Endodermal cell (in vitro differentiated cells): Measurements from ENCODE around the gene ZNF341. TPM values are rescaled to one million over a fixed set of nuclear protein-coding genes. Genes with fewer than 3 reads are reported as not detected.

Experiments used
- DNase-seq: peaks from one replicate; pipeline ENCODE4 v3.0.0-alpha.2; 2017
- H3K27ac ChIP-seq: 2 replicates; pipeline ENCODE4 v1.5.1; 2013; ENCODE audit warnings: mild to moderate bottlenecking, low read depth, low read length, moderate library complexity
- H3K27me3 ChIP-seq: 2 replicates; pipeline ENCODE4 v1.6.1; 2013; ENCODE audit warnings: mild to moderate bottlenecking, low read length, moderate library complexity; ENCODE audit not compliant: insufficient read depth, control insufficient read depth, poor library complexity, severe bottlenecking
- H3K36me3 ChIP-seq: 2 replicates; pipeline ENCODE4 v1.7.0; 2013; ENCODE audit warnings: mild to moderate bottlenecking, low read length, moderate library complexity; ENCODE audit not compliant: control insufficient read depth, insufficient read depth
- H3K4me1 ChIP-seq: one replicate; pipeline ENCODE4 v1.7.0; 2013; ENCODE audit warnings: low read length; ENCODE audit not compliant: control insufficient read depth, insufficient read depth
- H3K4me3 ChIP-seq: 2 replicates; pipeline ENCODE4 v1.5.1; 2013; ENCODE audit warnings: mild to moderate bottlenecking, low read length, moderate library complexity
- H3K9ac ChIP-seq: 2 replicates; pipeline ENCODE4 v1.6.1; 2013; ENCODE audit warnings: mild to moderate bottlenecking, low read length, moderate library complexity; ENCODE audit not compliant: poor library complexity, severe bottlenecking; ENCODE audit errors: extremely low read depth
- H3K9me3 ChIP-seq: 2 replicates; pipeline ENCODE4 v1.6.1; 2013; ENCODE audit warnings: mild to moderate bottlenecking, low read length, moderate library complexity; ENCODE audit not compliant: control insufficient read depth
- H3K27ac Mint-ChIP-seq: 2 replicates; pipeline ENCODE4 v1.8.0; 2020; ENCODE audit warnings: mixed read lengths
- H3K27me3 Mint-ChIP-seq: 2 replicates; pipeline ENCODE4 v1.8.0; 2021; ENCODE audit warnings: mild to moderate bottlenecking, mixed read lengths; ENCODE audit not compliant: insufficient read depth
- H3K36me3 Mint-ChIP-seq: 2 replicates; pipeline ENCODE4 v1.8.0; 2020; ENCODE audit warnings: low read depth, mixed read lengths
- H3K4me1 Mint-ChIP-seq: 2 replicates; pipeline ENCODE4 v1.8.0; 2020; ENCODE audit warnings: mixed read lengths
- H3K4me3 Mint-ChIP-seq: 2 replicates; pipeline ENCODE4 v1.8.0; 2020; ENCODE audit warnings: mild to moderate bottlenecking, moderate library complexity, mixed read lengths
- H3K9me3 Mint-ChIP-seq: 2 replicates; pipeline ENCODE4 v1.8.0; 2020; ENCODE audit warnings: mild to moderate bottlenecking, mixed read lengths
- CTCF ChIP-seq: fragments of 200-600 bp; sonication (generic); conservative IDR thresholded peaks from 2 replicates; pipeline ENCODE4 v1.5.0; 2021; ENCODE audit warnings: antibody characterized with exemption, mild to moderate bottlenecking
- WGBS, 2 experiments: methylation state at CpG; one replicate each; pipeline versions ENCODE4 v1.1.5 to v1.1.7; 2013; ENCODE audit warnings: missing lambda C conversion rate in 2 of 2, mixed read lengths in 1 of 2; ENCODE audit not compliant: insufficient coverage in 1 of 2, insufficient read length in 1 of 2; 5-methylcytosine and 5-hydroxymethylcytosine counted together
- total RNA-seq, 2 donors: library from RNA; stranded (reverse); fragmentation: NEBNext Ultra II Directional in 1 of 2; extraction: Animal tissue kit (Norgen Biotek cat#: 25700) in 1 of 2; gene quantifications; 2 replicates in 1 of 2; 3 replicates in 1 of 2; pipeline ENCODE4 v1.2.1, GENCODE V29; 2021

Gene ZNF341
- total RNA-seq, 2 donors from 2014 or later = 5.4 to 6.5 TPM

- WGBS, 2 experiments = 94 to 98% methylated on average over 8 to 20 of the region's 27 CpGs
- Mint-ChIP-seq H3K4me3 (no peak overlapping the region), H3K4me1 (no peaks in the 10 kb centered on the region), H3K27ac (no peak overlapping the region), H3K27me3 (peaks cover 9% of the 10 kb centered on the region), H3K9me3 (peaks cover 64% of the 10 kb centered on the region), H3K36me3 (peaks cover 10% of the 10 kb centered on the region)
- no peaks in the 10 kb centered on the region for H3K9me3 ChIP-seq
- TF ChIP-seq CTCF = no peak
- H3K27me3 ChIP-seq = no peaks in the 10 kb centered on the region
- no peaks in the 10 kb centered on the region for H3K4me1 ChIP-seq
- no peaks in the 10 kb centered on the region for H3K36me3 ChIP-seq
- H3K4me3 ChIP-seq = no peak overlapping the region
- DNase-seq = no peak
- H3K27ac ChIP-seq = no peak overlapping the region
- H3K9ac ChIP-seq = no peak overlapping the region
These were observed 30.0 kb upstream of the ZNF341 start for GRCh38 chr20:33701629-33702450.

GRCh38 chr20:33702861-33703260, 28.9 kb upstream of the ZNF341 start:
- WGBS, 2 experiments = 91 to 97% methylated on average over 5 of the region's 5 CpGs
- H3K27ac ChIP-seq = no peak overlapping the region
- H3K9ac ChIP-seq = no peak overlapping the region
- peaks cover 54% of the 10 kb centered on the region for H3K9me3 Mint-ChIP-seq
- H3K27ac Mint-ChIP-seq = no peak overlapping the region
- DNase-seq = no peak
- H3K4me3 ChIP-seq = no peak overlapping the region
- TF ChIP-seq CTCF = no peak
- H3K4me3 Mint-ChIP-seq = no peak overlapping the region
- H3K9me3 ChIP-seq = no peaks in the 10 kb centered on the region
- no peaks in the 10 kb centered on the region for H3K4me1 Mint-ChIP-seq
- H3K36me3 ChIP-seq = no peaks in the 10 kb centered on the region
- H3K4me1 ChIP-seq = no peaks in the 10 kb centered on the region
- peaks cover 8% of the 10 kb centered on the region for H3K36me3 Mint-ChIP-seq
- H3K27me3 ChIP-seq = no peaks in the 10 kb centered on the region
- peaks cover 9% of the 10 kb centered on the region for H3K27me3 Mint-ChIP-seq

- DNase-seq = no peak
- no peak overlapping the region for H3K9ac ChIP-seq
- 91% methylated on average over 7 of the region's 8 CpGs; no CpG with 5 or more reads in 1 of the 2 experiments for WGBS, 2 experiments
These were observed 28.2 kb upstream of the ZNF341 start for GRCh38 chr20:33703498-33704137.

More at GRCh38 chr20:33703498-33704137, 28.2 kb upstream of the ZNF341 start:
- Mint-ChIP-seq H3K36me3 (peaks cover 5% of the 10 kb centered on the region), H3K4me3 (no peak overlapping the region), H3K9me3 (peaks cover 47% of the 10 kb centered on the region), H3K27me3 (peaks cover 5% of the 10 kb centered on the region), H3K4me1 (no peaks in the 10 kb centered on the region), H3K27ac (no peak overlapping the region)
- Histone ChIP-seq H3K9me3 (no peaks in the 10 kb centered on the region), H3K27me3 (no peaks in the 10 kb centered on the region), H3K27ac (no peak overlapping the region), H3K4me1 (no peaks in the 10 kb centered on the region), H3K36me3 (no peaks in the 10 kb centered on the region), H3K4me3 (no peak overlapping the region)
- no peak for TF ChIP-seq CTCF
